ENCODE measurements around the gene DCST2. TPM values are rescaled to one million over a fixed set of nuclear protein-coding genes. Genes with fewer than 3 reads are reported as not detected.

Gene DCST2
- total RNA-seq, 6 experiments from 2014 or later: 0.08 to 0.14 TPM; not detected in 4

DNA sequence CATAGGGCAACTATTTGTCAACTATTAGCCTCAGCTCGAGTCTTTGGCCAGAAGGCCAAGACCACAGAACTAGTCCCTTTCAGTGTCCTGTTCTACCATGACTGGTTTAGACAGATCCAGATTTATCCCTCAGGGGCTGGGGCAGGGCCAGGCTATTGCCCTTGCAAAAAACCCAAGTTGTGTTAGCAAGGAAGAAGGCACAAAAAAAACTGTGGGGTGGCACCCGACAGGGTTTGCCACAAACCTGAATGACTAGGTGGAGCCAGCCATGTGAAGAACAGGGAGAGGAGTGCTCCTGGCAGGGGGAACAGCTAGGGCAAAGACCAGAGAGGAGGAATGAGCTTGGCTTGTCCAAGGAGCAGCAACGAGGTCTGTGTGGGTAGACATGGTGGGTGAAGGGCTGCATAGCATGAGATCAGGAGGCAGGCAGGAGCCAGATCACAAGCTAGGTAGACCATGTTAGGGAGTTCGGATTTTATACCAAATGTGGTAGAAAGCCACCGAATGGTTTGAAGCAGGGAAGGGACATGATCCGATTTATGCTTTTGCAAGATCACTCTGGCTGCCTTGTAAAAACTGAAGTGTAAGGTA, 4.4 kb upstream of the DCST2 start:
- TF ChIP-seq, protein P1, sequence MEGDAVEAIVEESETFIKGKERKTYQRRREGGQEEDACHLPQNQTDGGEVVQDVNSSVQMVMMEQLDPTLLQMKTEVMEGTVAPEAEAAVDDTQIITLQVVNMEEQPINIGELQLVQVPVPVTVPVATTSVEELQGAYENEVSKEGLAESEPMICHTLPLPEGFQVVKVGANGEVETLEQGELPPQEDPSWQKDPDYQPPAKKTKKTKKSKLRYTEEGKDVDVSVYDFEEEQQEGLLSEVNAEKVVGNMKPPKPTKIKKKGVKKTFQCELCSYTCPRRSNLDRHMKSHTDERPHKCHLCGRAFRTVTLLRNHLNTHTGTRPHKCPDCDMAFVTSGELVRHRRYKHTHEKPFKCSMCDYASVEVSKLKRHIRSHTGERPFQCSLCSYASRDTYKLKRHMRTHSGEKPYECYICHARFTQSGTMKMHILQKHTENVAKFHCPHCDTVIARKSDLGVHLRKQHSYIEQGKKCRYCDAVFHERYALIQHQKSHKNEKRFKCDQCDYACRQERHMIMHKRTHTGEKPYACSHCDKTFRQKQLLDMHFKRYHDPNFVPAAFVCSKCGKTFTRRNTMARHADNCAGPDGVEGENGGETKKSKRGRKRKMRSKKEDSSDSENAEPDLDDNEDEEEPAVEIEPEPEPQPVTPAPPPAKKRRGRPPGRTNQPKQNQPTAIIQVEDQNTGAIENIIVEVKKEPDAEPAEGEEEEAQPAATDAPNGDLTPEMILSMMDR (IDR thresholded peaks at IDR 0.05): no peak
- no peak for DNase-seq
- H3K36me3 Mint-ChIP-seq (ENCODE audit: low read depth): no peaks in the 10 kb centered on the region
- H3K9me3 Mint-ChIP-seq: no peaks in the 10 kb centered on the region
- H3K27me3 Mint-ChIP-seq (ENCODE audit: insufficient read depth): peaks cover 52% of the 10 kb centered on the region
- H3K4me3 Mint-ChIP-seq: no peak overlapping the region
- H3K27ac Mint-ChIP-seq: no peak overlapping the region
- peaks cover 8% of the 10 kb centered on the region for H3K4me1 Mint-ChIP-seq (ENCODE audit: low read depth)

DNA sequence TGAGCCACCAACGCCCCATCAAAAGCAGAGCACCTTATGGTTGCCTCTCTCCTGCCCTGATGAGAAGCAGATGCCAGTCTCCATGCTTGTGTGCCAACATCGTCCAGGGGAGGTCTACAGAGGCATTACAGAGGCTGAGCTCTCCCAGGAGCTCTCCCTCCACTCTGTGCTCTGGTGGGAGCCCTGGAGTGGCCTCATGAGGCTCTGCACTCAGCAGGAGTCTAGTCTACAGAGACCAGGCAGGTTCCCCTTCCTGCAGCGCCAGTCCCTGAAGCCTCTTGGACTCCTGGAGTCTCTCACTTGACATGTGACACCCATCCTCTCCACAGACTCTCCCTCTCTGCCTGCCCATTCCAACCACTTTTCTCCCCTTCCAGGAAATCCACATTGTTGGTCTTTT, 3.5 kb upstream of the DCST2 start:
- Mint-ChIP-seq H3K4me1 (ENCODE audit: low read depth) (peaks cover 8% of the 10 kb centered on the region), H3K9me3 (no peaks in the 10 kb centered on the region), H3K27me3 (ENCODE audit: insufficient read depth) (peaks cover 58% of the 10 kb centered on the region), H3K36me3 (ENCODE audit: low read depth) (no peaks in the 10 kb centered on the region), H3K27ac (no peak overlapping the region), H3K4me3 (no peak overlapping the region)
- no peak for DNase-seq
- TF ChIP-seq, protein P1 (IDR thresholded peaks at IDR 0.05): no peak

DNA sequence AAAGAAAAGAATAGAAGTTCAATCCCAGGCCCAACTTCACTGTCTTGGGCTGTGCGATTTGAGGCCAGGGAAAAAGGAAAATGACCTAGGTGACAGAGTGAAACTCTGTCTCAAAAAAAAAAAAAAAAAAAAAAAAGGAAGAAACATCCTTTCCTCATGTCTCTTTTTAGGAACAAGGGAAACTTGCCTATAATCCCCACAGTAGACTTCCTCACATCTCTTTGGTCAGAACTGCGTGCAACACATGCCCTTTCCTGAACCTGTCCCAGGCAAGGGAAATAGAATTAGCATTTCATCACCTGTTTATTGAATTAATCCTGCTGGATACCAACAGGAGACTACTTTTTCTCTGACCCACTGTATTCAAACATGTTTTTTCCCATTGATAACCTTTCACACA, 2.4 kb upstream of the DCST2 start:
- DNase-seq: no peak
- no peak overlapping the region for H3K4me3 Mint-ChIP-seq
- peaks cover 8% of the 10 kb centered on the region for H3K4me1 Mint-ChIP-seq (ENCODE audit: low read depth)
- TF ChIP-seq, protein P1 (IDR thresholded peaks at IDR 0.05): no peak
- no peaks in the 10 kb centered on the region for H3K36me3 Mint-ChIP-seq (ENCODE audit: low read depth)
- H3K9me3 Mint-ChIP-seq: no peaks in the 10 kb centered on the region
- no peak overlapping the region for H3K27ac Mint-ChIP-seq
- H3K27me3 Mint-ChIP-seq (ENCODE audit: insufficient read depth): peaks cover 63% of the 10 kb centered on the region

DNA sequence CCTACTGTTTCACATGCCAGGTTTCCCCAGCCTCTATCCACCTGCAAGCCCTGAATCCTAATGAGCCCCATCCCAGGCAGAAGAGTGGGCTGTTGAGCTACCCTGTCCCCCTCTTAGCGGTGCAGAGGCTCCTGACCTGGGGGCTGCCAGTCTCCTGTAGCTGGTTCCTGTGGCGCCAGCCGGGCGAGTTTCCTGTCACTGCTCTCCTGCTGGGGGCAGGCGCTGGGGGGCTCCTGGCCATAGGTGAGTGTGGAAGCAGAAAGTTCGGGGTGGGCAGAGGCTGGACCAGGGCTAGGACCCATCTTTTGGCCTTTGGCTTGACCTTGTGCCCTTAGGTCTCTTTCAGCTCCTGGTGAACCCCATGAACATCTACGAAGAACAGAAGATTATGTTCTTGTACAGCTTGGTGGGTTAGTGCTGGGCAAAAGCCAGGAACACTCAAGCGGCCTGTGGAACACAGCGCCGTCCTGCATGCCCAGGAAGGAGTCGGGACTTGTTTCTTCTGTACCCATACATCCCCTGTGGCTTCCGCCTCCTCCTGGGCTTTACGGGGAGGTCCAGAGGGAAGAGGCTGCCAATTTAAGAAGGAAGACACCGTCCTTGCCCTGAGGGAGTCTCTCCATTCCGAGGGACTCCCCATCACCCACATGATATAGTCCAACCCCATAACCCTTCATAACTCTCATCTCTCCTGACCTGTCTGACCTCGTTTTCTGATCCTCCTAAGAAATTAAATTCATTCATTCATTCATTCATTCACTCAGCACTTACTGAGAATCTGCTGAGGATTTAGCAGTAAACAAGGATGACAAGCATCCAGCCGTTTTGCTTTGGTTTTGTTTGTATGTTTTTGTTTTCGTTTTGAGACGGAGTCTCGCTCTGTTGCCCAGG, 982 bp upstream of the DCST2 start:
- Mint-ChIP-seq H3K36me3 (ENCODE audit: low read depth) (no peaks in the 10 kb centered on the region), H3K9me3 (no peaks in the 10 kb centered on the region), H3K27ac (no peak overlapping the region), H3K4me1 (ENCODE audit: low read depth) (peaks cover 8% of the 10 kb centered on the region), H3K27me3 (ENCODE audit: insufficient read depth) (peaks cover 62% of the 10 kb centered on the region), H3K4me3 (no peak overlapping the region)
- TF ChIP-seq, protein P1 (IDR thresholded peaks at IDR 0.05): no peak
- no peak for DNase-seq

DNA sequence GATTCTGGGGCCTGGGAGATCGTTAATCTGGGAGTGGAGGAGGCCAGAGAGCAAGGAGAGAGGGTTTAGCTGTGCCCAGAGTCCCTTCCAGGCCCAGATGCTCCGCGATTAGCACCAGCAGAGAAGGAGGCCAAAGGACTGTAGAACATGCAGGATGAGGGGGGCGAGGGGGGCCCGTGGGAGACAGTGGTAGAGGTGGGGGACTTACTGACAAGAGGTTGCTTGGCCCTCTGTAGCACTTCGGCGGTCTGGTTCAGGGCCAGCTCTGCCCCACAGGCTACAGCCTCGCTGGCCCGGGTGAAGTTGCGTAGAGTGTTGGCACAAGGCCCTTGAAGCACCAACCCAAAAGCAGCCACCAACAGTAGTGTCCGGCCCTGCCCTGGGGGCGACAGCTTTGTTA, 695 bp downstream of the DCST2 start:
- Mint-ChIP-seq H3K27me3 (ENCODE audit: insufficient read depth) (peaks cover 51% of the 10 kb centered on the region), H3K27ac (no peak overlapping the region), H3K9me3 (no peaks in the 10 kb centered on the region), H3K4me3 (no peak overlapping the region), H3K36me3 (ENCODE audit: low read depth) (no peaks in the 10 kb centered on the region), H3K4me1 (ENCODE audit: low read depth) (no peaks in the 10 kb centered on the region)
- no peak for DNase-seq
- TF ChIP-seq, protein P1 (IDR thresholded peaks at IDR 0.05): no peak
